ENCODE measurements around the gene KHDC4.
A peak's percentile ranks its signal among the peaks of the same experiment; 100 is the strongest.

Gene KHDC4

GRCh38 chr1:155873860-155874259 is 60.4 kb downstream of the KHDC4 start:
- TF ChIP-seq CTCF (IDR thresholded peaks at IDR 0.05; ENCODE audit: low read depth, low read length, missing control alignments): no peak
- no peak overlapping the region for H3K4me3 ChIP-seq (ENCODE audit: low read depth, low read length)
- in situ Hi-C loops (cut with HindIII; ENCODE audit: low sequenced_read_pairs): no loop called here
- DNase-seq (ENCODE audit: low read depth): peak; percentile 54

- H3K4me3 ChIP-seq (ENCODE audit: low read depth, low read length): no peak overlapping the region
- TF ChIP-seq CTCF (IDR thresholded peaks at IDR 0.05; ENCODE audit: low read depth, low read length, missing control alignments): no peak
- in situ Hi-C loops (cut with HindIII; ENCODE audit: low sequenced_read_pairs): no loop called here
- no peak for DNase-seq (ENCODE audit: low read depth)
Measured at GRCh38 chr1:155872527-155872926, 61.7 kb downstream of the KHDC4 start.

GRCh38 chr1:155871390-155871789 is 62.8 kb downstream of the KHDC4 start:
- no peak for TF ChIP-seq CTCF (IDR thresholded peaks at IDR 0.05; ENCODE audit: low read depth, low read length, missing control alignments)
- in situ Hi-C loops (cut with HindIII; ENCODE audit: low sequenced_read_pairs): no loop called here
- no peak overlapping the region for H3K4me3 ChIP-seq (ENCODE audit: low read depth, low read length)
- DNase-seq (ENCODE audit: low read depth): no peak

GRCh38 chr1:155867766-155868165 is 66.4 kb downstream of the KHDC4 start:
- TF ChIP-seq CTCF (IDR thresholded peaks at IDR 0.05; ENCODE audit: low read depth, low read length, missing control alignments): no peak
- in situ Hi-C loops (cut with HindIII; ENCODE audit: low sequenced_read_pairs): no loop called here
- H3K4me3 ChIP-seq (ENCODE audit: low read depth, low read length): no peak overlapping the region
- DNase-seq (ENCODE audit: low read depth): no peak

GRCh38 chr1:155864393-155864792 is 69.8 kb downstream of the KHDC4 start:
- in situ Hi-C loops (cut with HindIII; ENCODE audit: low sequenced_read_pairs): no loop called here
- TF ChIP-seq CTCF (IDR thresholded peaks at IDR 0.05; ENCODE audit: low read depth, low read length, missing control alignments): no peak
- no peak overlapping the region for H3K4me3 ChIP-seq (ENCODE audit: low read depth, low read length)
- no peak for DNase-seq (ENCODE audit: low read depth)

Data from astrocyte of the cerebellum (primary cell).